HFFc6 (cell line): ENCODE data around the gene BMP8B. TPM values are rescaled to one million over a fixed set of nuclear protein-coding genes. Genes with fewer than 3 reads are reported as not detected.
A peak's percentile ranks its signal among the peaks of the same experiment; 100 is the strongest.
"Not testable (repeated sequence)": the region's sequence is repeated elsewhere in the genome, so short reads cannot be mapped to it uniquely, and the experiment has no call there.

Experiments
- DNase-seq: peaks from one replicate; pipeline ENCODE4 v3.0.0-alpha.2; 2018
- H3K27ac Mint-ChIP-seq: 2 replicates; pipeline ENCODE4 v1.8.0; 2020; ENCODE audit warnings: mild to moderate bottlenecking, mixed read lengths
- H3K27me3 Mint-ChIP-seq: 2 replicates; pipeline ENCODE4 v1.8.0; 2021; ENCODE audit warnings: mild to moderate bottlenecking, moderate library complexity, mixed read lengths; ENCODE audit not compliant: insufficient read depth
- H3K36me3 Mint-ChIP-seq: 2 replicates; pipeline ENCODE4 v1.8.0; 2021; ENCODE audit warnings: low read depth, mixed read lengths
- H3K4me1 Mint-ChIP-seq: 2 replicates; pipeline ENCODE4 v1.8.0; 2020; ENCODE audit warnings: low read depth, mixed read lengths
- H3K4me3 Mint-ChIP-seq: 2 replicates; pipeline ENCODE4 v1.8.0; 2020; ENCODE audit warnings: mild to moderate bottlenecking, moderate library complexity, mixed read lengths
- H3K9me3 Mint-ChIP-seq: 2 replicates; pipeline ENCODE4 v1.8.0; 2020; ENCODE audit warnings: mild to moderate bottlenecking, mixed read lengths
- total RNA-seq, 6 experiments: library from RNA; stranded (reverse); fragmentation: NEBNext Ultra II Directional; extraction: Animal tissue kit (Norgen Biotek cat#: 25700); gene quantifications; 2 replicates in 1 of 6; 3 replicates in 5 of 6; pipeline ENCODE4 v1.2.3, GENCODE V29; 2021
- TF ChIP-seq, protein P1 (sequence below): fragments of 200-600 bp; sonication (generic); IDR thresholded peaks from 2 replicates; pipeline ENCODE4 v1.5.0; 2021; ENCODE audit warnings: antibody characterized with exemption, mild to moderate bottlenecking

BMP8B gene
- total RNA-seq, 6 experiments from 2014 or later, result not detected

DNA sequence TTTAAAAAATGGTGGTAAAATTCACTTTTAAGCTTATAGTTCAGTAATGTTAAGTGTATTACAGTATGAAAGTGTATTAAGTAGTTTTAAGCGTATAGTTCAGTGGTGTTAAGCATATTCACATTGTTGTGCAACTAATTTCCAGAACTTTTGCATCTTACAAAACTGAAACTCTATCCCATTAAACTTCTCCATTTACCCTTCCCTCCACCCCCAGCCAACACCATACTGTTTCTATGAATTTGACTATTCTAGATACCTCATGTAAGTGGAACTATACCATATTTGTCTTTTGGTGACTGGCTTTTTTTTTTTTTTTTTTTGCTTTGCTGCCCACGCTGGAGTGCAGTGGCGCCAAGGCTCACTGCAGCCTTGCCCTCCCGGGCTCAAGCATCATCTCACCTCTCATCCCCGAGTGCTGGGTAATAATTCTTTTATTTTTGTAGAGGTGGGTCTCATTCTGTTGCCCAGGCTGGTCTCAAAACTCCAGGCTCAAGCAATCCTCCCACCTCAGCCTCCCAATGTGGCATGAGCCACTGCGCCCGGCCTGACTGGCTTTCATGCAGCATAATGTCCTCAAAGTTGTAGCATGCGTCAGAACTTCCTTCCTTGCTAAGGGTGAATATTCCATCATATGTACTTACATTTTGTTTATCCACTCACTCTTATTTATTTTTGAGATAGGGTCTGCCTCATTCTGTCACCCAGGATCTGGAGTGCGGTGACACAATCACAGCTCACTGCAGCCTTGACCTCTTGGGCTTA, 45.1 kb upstream of the BMP8B start:
- H3K4me3 Mint-ChIP-seq, result no peak overlapping the region
- DNase-seq, result no peak
- peaks cover 31% of the 10 kb centered on the region for H3K4me1 Mint-ChIP-seq
- TF ChIP-seq, protein P1, sequence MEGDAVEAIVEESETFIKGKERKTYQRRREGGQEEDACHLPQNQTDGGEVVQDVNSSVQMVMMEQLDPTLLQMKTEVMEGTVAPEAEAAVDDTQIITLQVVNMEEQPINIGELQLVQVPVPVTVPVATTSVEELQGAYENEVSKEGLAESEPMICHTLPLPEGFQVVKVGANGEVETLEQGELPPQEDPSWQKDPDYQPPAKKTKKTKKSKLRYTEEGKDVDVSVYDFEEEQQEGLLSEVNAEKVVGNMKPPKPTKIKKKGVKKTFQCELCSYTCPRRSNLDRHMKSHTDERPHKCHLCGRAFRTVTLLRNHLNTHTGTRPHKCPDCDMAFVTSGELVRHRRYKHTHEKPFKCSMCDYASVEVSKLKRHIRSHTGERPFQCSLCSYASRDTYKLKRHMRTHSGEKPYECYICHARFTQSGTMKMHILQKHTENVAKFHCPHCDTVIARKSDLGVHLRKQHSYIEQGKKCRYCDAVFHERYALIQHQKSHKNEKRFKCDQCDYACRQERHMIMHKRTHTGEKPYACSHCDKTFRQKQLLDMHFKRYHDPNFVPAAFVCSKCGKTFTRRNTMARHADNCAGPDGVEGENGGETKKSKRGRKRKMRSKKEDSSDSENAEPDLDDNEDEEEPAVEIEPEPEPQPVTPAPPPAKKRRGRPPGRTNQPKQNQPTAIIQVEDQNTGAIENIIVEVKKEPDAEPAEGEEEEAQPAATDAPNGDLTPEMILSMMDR, result no peak
- H3K36me3 Mint-ChIP-seq, result peaks cover 8% of the 10 kb centered on the region; the same call in 1 of the 2 replicates
- H3K9me3 Mint-ChIP-seq, result no peaks in the 10 kb centered on the region
- peaks cover 3% of the 10 kb centered on the region; the same call in 1 of the 2 replicates for H3K27me3 Mint-ChIP-seq
- no peak overlapping the region for H3K27ac Mint-ChIP-seq

DNA sequence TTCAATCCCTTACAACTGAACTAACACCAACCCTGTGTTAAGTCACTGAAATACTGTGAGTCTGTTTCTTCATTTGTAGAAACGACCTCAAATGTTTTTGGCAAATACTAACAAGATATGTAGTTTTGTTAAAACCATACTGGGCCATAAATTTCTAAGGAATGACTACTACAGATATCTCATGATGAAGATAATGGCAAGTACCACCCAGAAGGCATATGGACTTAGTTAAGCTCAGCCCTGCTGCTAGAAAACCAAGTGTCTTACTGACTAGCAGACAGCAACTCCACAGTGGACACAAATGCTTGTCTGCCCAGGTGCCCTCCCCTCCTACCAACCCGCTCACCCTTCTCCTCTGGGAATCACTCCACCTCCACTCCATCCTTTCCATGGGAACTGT, 44.5 kb upstream of the BMP8B start:
- Mint-ChIP-seq H3K27ac (no peak overlapping the region), H3K36me3 (peaks cover 6% of the 10 kb centered on the region; the same call in 1 of the 2 replicates), H3K4me3 (no peak overlapping the region), H3K9me3 (no peaks in the 10 kb centered on the region), H3K4me1 (peaks cover 32% of the 10 kb centered on the region), H3K27me3 (peaks cover 3% of the 10 kb centered on the region; the same call in 1 of the 2 replicates)
- TF ChIP-seq, protein P1, result no peak
- DNase-seq, result no peak

DNA sequence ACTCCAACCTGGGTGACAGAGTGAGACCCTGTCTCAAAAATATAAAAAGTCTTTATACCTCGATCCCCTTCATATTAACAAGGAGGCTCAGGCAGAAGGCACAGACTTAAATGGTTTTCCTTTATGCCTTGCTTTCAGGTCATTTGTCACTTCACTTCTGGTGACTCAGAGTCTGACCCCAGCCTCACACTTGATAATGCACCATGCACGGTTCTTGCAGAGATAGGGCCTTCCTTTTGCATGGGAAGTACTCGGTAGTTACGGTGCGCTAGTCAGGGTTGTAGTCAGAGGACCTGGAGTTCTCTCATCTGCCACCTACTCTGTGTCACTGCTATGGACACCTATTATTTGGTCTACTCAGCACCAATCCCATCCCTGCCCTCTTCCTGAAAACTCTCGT, 43.6 kb upstream of the BMP8B start:
- Mint-ChIP-seq H3K36me3 (peaks cover 6% of the 10 kb centered on the region; the same call in 1 of the 2 replicates), H3K27ac (no peak overlapping the region), H3K9me3 (no peaks in the 10 kb centered on the region), H3K4me1 (peaks cover 34% of the 10 kb centered on the region), H3K4me3 (no peak overlapping the region), H3K27me3 (peaks cover 3% of the 10 kb centered on the region; the same call in 1 of the 2 replicates)
- TF ChIP-seq, protein P1, result no peak
- DNase-seq, result no peak

DNA sequence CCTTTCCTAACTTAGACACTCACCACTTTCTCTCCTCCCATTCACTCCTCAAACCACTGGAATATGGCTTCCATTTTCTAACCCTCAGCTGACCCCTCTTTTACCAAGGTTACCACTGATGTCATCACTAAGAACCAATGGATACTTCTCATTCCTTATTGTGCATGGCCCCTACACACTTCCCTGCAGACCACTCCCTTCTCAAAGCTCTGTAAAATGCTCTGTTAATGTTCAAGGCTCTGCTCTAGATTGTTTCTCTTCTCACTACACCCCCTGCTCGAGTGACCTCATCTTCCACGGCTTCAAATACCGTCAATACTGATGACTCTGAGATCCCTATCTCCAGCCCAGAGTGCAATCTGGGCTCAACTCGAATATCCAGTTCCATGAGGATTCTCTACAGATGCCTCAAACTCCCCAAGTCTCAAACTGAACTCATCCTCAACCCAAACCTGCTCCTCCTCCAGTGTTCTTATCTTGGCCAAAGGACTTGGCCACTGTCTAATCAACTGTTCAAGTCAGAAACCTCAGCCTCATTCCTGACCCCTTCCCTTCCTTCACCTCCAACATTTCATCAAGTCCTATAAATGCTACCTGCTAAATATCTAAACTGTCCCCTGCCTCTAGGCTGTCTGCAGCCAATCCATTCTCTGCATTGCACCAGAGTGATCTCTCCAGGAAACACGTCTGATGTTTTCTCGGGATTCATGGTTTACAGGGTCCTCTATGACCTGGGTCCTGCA, 41.3 kb upstream of the BMP8B start:
- TF ChIP-seq, protein P1, result no peak
- Mint-ChIP-seq H3K9me3 (no peaks in the 10 kb centered on the region), H3K27me3 (peaks cover 3% of the 10 kb centered on the region; the same call in 1 of the 2 replicates), H3K27ac (peak overlapping the region; percentile 79), H3K4me1 (peaks cover 44% of the 10 kb centered on the region), H3K4me3 (peak overlapping the region; percentile 70), H3K36me3 (no peaks in the 10 kb centered on the region)
- peak; percentile 77 for DNase-seq

DNA sequence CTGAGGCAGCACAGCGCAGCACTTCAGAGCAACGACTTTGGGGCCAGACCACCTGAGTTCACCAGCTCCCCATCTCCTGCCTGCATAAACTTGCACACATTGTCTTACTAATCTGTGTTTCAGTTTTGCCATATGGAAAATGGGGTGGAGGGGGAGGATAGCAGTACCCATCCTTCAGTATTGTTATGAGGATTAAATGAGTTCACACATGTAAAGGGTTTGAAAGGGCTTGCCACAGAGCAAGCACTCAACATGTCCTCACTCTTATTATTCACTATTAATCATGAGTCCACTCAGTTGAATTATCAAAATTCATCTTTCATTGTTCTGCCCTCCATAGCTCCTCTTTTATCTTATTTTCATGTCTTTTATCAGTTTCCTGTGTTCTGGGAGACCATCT, 40.1 kb upstream of the BMP8B start:
- H3K4me3 Mint-ChIP-seq, result no peak overlapping the region

DNA sequence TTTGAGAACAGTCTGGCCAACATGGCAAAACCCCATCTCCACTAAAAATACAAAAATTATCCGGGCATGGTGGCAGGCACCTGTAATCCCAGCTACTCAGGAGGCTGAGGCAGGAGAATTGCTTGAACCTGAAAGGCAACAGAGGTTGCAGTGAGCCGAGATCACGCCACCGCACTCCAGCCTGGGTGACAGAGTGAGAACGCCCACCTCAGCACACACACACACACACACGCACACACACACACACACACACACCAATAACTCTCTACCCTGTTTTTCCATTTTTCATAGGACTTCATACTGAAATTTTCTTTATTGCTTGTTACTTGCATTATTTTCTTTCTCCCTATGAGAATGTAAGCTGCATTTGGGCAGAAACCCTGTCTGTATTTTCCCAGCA, 39.6 kb upstream of the BMP8B start:
- not testable (repeated sequence) for H3K4me3 Mint-ChIP-seq, H3K27ac Mint-ChIP-seq, H3K9me3 Mint-ChIP-seq, H3K27me3 Mint-ChIP-seq, H3K36me3 Mint-ChIP-seq, DNase-seq
- peaks cover 40% of the 10 kb centered on the region for H3K4me1 Mint-ChIP-seq

More for the DNA sequence above, 40.1 kb upstream of the BMP8B start:
- Mint-ChIP-seq H3K4me1 (peaks cover 44% of the 10 kb centered on the region), H3K27me3 (peaks cover 3% of the 10 kb centered on the region; the same call in 1 of the 2 replicates), H3K36me3 (no peaks in the 10 kb centered on the region), H3K27ac (no peak overlapping the region), H3K9me3 (peaks cover 6% of the 10 kb centered on the region; the same call in 1 of the 2 replicates)
- no peak for DNase-seq
- TF ChIP-seq, protein P1, result no peak
